Epithelial cell of prostate (primary cell): ENCODE results near the gene RBKS.
"Not testable (repeated sequence)": the region's sequence is repeated elsewhere in the genome, so short reads cannot be mapped to it uniquely, and the experiment has no call there.

ENCODE experiments used
- DNase-seq: peaks from one replicate; pipeline ENCODE4 v3.0.0-alpha.2; 2011; ENCODE audit warnings: low read depth, low spot score
- H3K27ac ChIP-seq: fragments of 450-650 bp; 2 replicates; pipeline ENCODE4 v1.5.1; 2017; ENCODE audit warnings: mild to moderate bottlenecking

Gene RBKS

GRCh38 chr2:27907547-27907946 is 17.4 kb upstream of the RBKS start:
- H3K27ac ChIP-seq, result no peak overlapping the region
- no peak for DNase-seq

GRCh38 chr2:27906074-27906473 is 15.9 kb upstream of the RBKS start:
- DNase-seq, result no peak
- no peak overlapping the region for H3K27ac ChIP-seq

GRCh38 chr2:27904405-27904665 is 14.1 kb upstream of the RBKS start:
- H3K27ac ChIP-seq, result no peak overlapping the region
- DNase-seq, result no peak

GRCh38 chr2:27903649-27904404 is 13.6 kb upstream of the RBKS start:
- DNase-seq, result no peak
- no peak overlapping the region for H3K27ac ChIP-seq

- H3K27ac ChIP-seq, result no peak overlapping the region
- DNase-seq, result no peak
Measured at GRCh38 chr2:27903018-27903417, 12.8 kb upstream of the RBKS start.

GRCh38 chr2:27902098-27902497 is 11.9 kb upstream of the RBKS start:
- no peak overlapping the region for H3K27ac ChIP-seq
- DNase-seq, result no peak

GRCh38 chr2:27901234-27901633 is 11.0 kb upstream of the RBKS start:
- H3K27ac ChIP-seq, result no peak overlapping the region
- no peak for DNase-seq

- DNase-seq, result no peak
- no peak overlapping the region for H3K27ac ChIP-seq
Measured at GRCh38 chr2:27897717-27898116, 7.5 kb upstream of the RBKS start.

GRCh38 chr2:27893006-27893405 is 2.8 kb upstream of the RBKS start:
- DNase-seq, result no peak
- no peak overlapping the region for H3K27ac ChIP-seq

GRCh38 chr2:27891673-27892105 is 1.5 kb upstream of the RBKS start:
- peak overlapping the region; percentile 91 for H3K27ac ChIP-seq
- DNase-seq, result no peak

GRCh38 chr2:27890924-27891672 is 911 bp upstream of the RBKS start:
- H3K27ac ChIP-seq, result peak overlapping the region; percentile 91
- DNase-seq, result no peak

- peak overlapping the region; percentile 91 for H3K27ac ChIP-seq
- no peak for DNase-seq
Measured at GRCh38 chr2:27889774-27890145, 427 bp downstream of the RBKS start.

GRCh38 chr2:27888790-27889189 is 1.4 kb downstream of the RBKS start:
- DNase-seq, result no peak
- no peak overlapping the region for H3K27ac ChIP-seq

- DNase-seq, result no peak
- no peak overlapping the region for H3K27ac ChIP-seq
Measured at GRCh38 chr2:27887830-27888229, 2.4 kb downstream of the RBKS start.

- no peak overlapping the region for H3K27ac ChIP-seq
- DNase-seq, result no peak
Measured at GRCh38 chr2:27887111-27887510, 3.1 kb downstream of the RBKS start.

GRCh38 chr2:27886322-27886721 is 3.9 kb downstream of the RBKS start:
- H3K27ac ChIP-seq, result peak overlapping the region; percentile 36
- DNase-seq, result no peak

- H3K27ac ChIP-seq, result peak overlapping the region; percentile 36
- no peak for DNase-seq
Measured at GRCh38 chr2:27885661-27886060, 4.5 kb downstream of the RBKS start.

GRCh38 chr2:27885234-27885633 is 5.0 kb downstream of the RBKS start:
- peak overlapping the region; percentile 36 for H3K27ac ChIP-seq
- no peak for DNase-seq

GRCh38 chr2:27884601-27885000 is 5.6 kb downstream of the RBKS start:
- H3K27ac ChIP-seq, result no peak overlapping the region

GRCh38 chr2:27882584-27882922 is 7.6 kb downstream of the RBKS start:
- not testable (repeated sequence) for H3K27ac ChIP-seq, DNase-seq

More at GRCh38 chr2:27884601-27885000, 5.6 kb downstream of the RBKS start:
- DNase-seq, result no peak

- H3K27ac ChIP-seq, DNase-seq: not testable (repeated sequence)
Measured at GRCh38 chr2:27881815-27882583, 8.2 kb downstream of the RBKS start.
